Germinal center (tissue), 1 donor: ENCODE measurements around the gene KLHL24.
A peak's percentile ranks its signal among the peaks of the same experiment; 100 is the strongest.
"Not testable (repeated sequence)": the region's sequence is repeated elsewhere in the genome, so short reads cannot be mapped to it uniquely, and the experiment has no call there.

Source experiments
- DNase-seq: peaks from one replicate; pipeline ENCODE4 v3.0.0; 2012; ENCODE audit warnings: mixed read lengths, low spot score

KLHL24 gene

GRCh38 chr3:183635431-183636220 is at the start of gene KLHL24:
Gene KLHL24, plus strand, starts transcription at chr3:183635623. Its CDS starts 14,734 bp downstream, at chr3:183650357.
- DNase-seq = peak; percentile 89

GRCh38 chr3:183586477-183586876 is 48.9 kb upstream of the KLHL24 start:
- DNase-seq = no peak

GRCh38 chr3:183587336-183587735 is 48.1 kb upstream of the KLHL24 start:
- peak; percentile 59 for DNase-seq

- no peak for DNase-seq
Observed at GRCh38 chr3:183590442-183590841, 45.0 kb upstream of the KLHL24 start.

- peak; percentile 83 for DNase-seq
Observed at GRCh38 chr3:183591881-183592521, 43.4 kb upstream of the KLHL24 start.

- no peak for DNase-seq
Observed at GRCh38 chr3:183592821-183593220, 42.6 kb upstream of the KLHL24 start.

GRCh38 chr3:183594636-183595035 is 40.8 kb upstream of the KLHL24 start:
- no peak for DNase-seq

GRCh38 chr3:183597959-183598358 is 37.5 kb upstream of the KLHL24 start:
- DNase-seq = no peak

GRCh38 chr3:183611326-183611725 is 24.1 kb upstream of the KLHL24 start:
- DNase-seq = not testable (repeated sequence)

GRCh38 chr3:183613366-183614285 is 21.8 kb upstream of the KLHL24 start:
- DNase-seq = no peak

GRCh38 chr3:183618542-183618941 is 16.9 kb upstream of the KLHL24 start:
- no peak for DNase-seq

- DNase-seq = no peak
Observed at GRCh38 chr3:183619010-183619409, 16.4 kb upstream of the KLHL24 start.

- no peak for DNase-seq
Observed at GRCh38 chr3:183619624-183620251, 15.7 kb upstream of the KLHL24 start.

GRCh38 chr3:183620252-183620628 is 15.2 kb upstream of the KLHL24 start:
- no peak for DNase-seq

- DNase-seq = not testable (repeated sequence)
Observed at GRCh38 chr3:183622473-183622872, 12.9 kb upstream of the KLHL24 start.

GRCh38 chr3:183626877-183627594 is 8.4 kb upstream of the KLHL24 start:
- DNase-seq = no peak

GRCh38 chr3:183629546-183630301 is 5.7 kb upstream of the KLHL24 start:
- DNase-seq = no peak

GRCh38 chr3:183631715-183632114 is 3.7 kb upstream of the KLHL24 start:
- no peak for DNase-seq

GRCh38 chr3:183632725-183633124 is 2.7 kb upstream of the KLHL24 start:
- not testable (repeated sequence) for DNase-seq

GRCh38 chr3:183634707-183635106 is 716 bp upstream of the KLHL24 start:
- DNase-seq = no peak

GRCh38 chr3:183635107-183635430 is 354 bp upstream of the KLHL24 start:
- no peak for DNase-seq
